Right atrium auricular region (tissue), 2 donors: ENCODE results near the gene SUN5. TPM values are rescaled to one million over a fixed set of nuclear protein-coding genes. Genes with fewer than 3 reads are reported as not detected.

Experiments
- DNase-seq: peaks from one replicate; pipeline ENCODE4 v3.0.0-alpha.2; 2019; ENCODE audit warnings: low spot score
- H3K27ac ChIP-seq, 2 donors: fragments of 200-600 bp; sonication (generic); 1 replicate in 1 of 2; 2 replicates in 1 of 2; pipeline ENCODE4 v1.5.1; 2016 to 2019
- H3K27me3 ChIP-seq, 2 donors: fragments of 200-600 bp; sonication (generic); one replicate each; pipeline versions ENCODE4 v1.5.1 to v1.6.0; 2017 to 2019
- H3K36me3 ChIP-seq: fragments of 200-600 bp; sonication (generic); one replicate; pipeline ENCODE4 v1.5.1; 2016
- H3K4me1 ChIP-seq, 2 donors: fragments of 200-600 bp; sonication (generic); one replicate each; pipeline versions ENCODE4 v1.5.1 to v1.6.0; 2017 to 2019
- H3K4me3 ChIP-seq, 2 donors: fragments of 200-600 bp; sonication (generic); 1 replicate in 1 of 2; 2 replicates in 1 of 2; pipeline ENCODE4 v1.5.1; 2017 to 2019; ENCODE audit warnings: mild to moderate bottlenecking in 1 of 2, moderate library complexity in 1 of 2
- H3K9me3 ChIP-seq, 2 donors: fragments of 200-600 bp; sonication (generic); one replicate each; pipeline ENCODE4 v1.5.1; 2019
- CTCF ChIP-seq, 2 donors: fragments of 200-600 bp; sonication (generic); IDR thresholded peaks; one replicate each; pipeline ENCODE4 v1.5.1; 2019; ENCODE audit warnings: antibody characterized with exemption in 2 of 2
- total RNA-seq, 2 donors: library from RNA; depleted of rRNA; stranded (reverse); fragments of >200 nt; gene quantifications; one replicate each; pipeline ENCODE4 v1.1.0, GENCODE V29; 2016

Gene SUN5
- total RNA-seq, 2 donors from 2014 or later: not detected

- no peak for TF ChIP-seq CTCF (IDR thresholded peaks at IDR 0.05)
- H3K36me3 ChIP-seq: no peaks in the 10 kb centered on the region
- H3K9me3 ChIP-seq: no peaks in the 10 kb centered on the region
- DNase-seq: no peak
- H3K27ac ChIP-seq: no peak overlapping the region
- no peaks in the 10 kb centered on the region for H3K27me3 ChIP-seq
- no peak overlapping the region for H3K4me3 ChIP-seq
- H3K4me1 ChIP-seq: no peaks in the 10 kb centered on the region
These were observed 18.1 kb upstream of the SUN5 start for GRCh38 chr20:33022289-33022688.

- no peaks in the 10 kb centered on the region for H3K4me1 ChIP-seq
- TF ChIP-seq CTCF (IDR thresholded peaks at IDR 0.05): no peak
These were observed 17.6 kb upstream of the SUN5 start for GRCh38 chr20:33021879-33022278.

GRCh38 chr20:33020278-33021161 lies 16.3 kb upstream of the SUN5 start:
- TF ChIP-seq CTCF (IDR thresholded peaks at IDR 0.05): no peak
- H3K4me3 ChIP-seq: no peak overlapping the region
- no peaks in the 10 kb centered on the region for H3K27me3 ChIP-seq
- no peaks in the 10 kb centered on the region for H3K9me3 ChIP-seq
- DNase-seq: no peak
- no peaks in the 10 kb centered on the region for H3K36me3 ChIP-seq
- no peak overlapping the region for H3K27ac ChIP-seq
- no peaks in the 10 kb centered on the region for H3K4me1 ChIP-seq

More at GRCh38 chr20:33021879-33022278, 17.6 kb upstream of the SUN5 start:
- H3K36me3 ChIP-seq: no peaks in the 10 kb centered on the region
- H3K27me3 ChIP-seq: no peaks in the 10 kb centered on the region
- H3K4me3 ChIP-seq: no peak overlapping the region
- no peak overlapping the region for H3K27ac ChIP-seq
- no peaks in the 10 kb centered on the region for H3K9me3 ChIP-seq
- no peak for DNase-seq

GRCh38 chr20:33019465-33020277 lies 15.4 kb upstream of the SUN5 start:
- DNase-seq: no peak
- Histone ChIP-seq H3K4me1 (no peaks in the 10 kb centered on the region), H3K27ac (no peak overlapping the region), H3K36me3 (no peaks in the 10 kb centered on the region), H3K27me3 (no peaks in the 10 kb centered on the region), H3K4me3 (no peak overlapping the region), H3K9me3 (no peaks in the 10 kb centered on the region)
- no peak for TF ChIP-seq CTCF (IDR thresholded peaks at IDR 0.05)

- H3K27ac ChIP-seq: no peak overlapping the region
- DNase-seq: no peak
- TF ChIP-seq CTCF (IDR thresholded peaks at IDR 0.05): no peak
- no peaks in the 10 kb centered on the region for H3K36me3 ChIP-seq
- H3K4me3 ChIP-seq: no peak overlapping the region
- H3K9me3 ChIP-seq: no peaks in the 10 kb centered on the region
- no peaks in the 10 kb centered on the region for H3K4me1 ChIP-seq
- no peaks in the 10 kb centered on the region for H3K27me3 ChIP-seq
These were observed 14.1 kb upstream of the SUN5 start for GRCh38 chr20:33018169-33018931.
